DND-41 (cell line): Measurements from ENCODE around the gene NIPAL3.

Experiments used
- ATAC-seq: fragments of 200-7000 bp; cut with Tn5 transposase; 3 replicates; pipeline ENCODE4 v1.9.1; 2021; ENCODE audit warnings: low read depth; ENCODE audit not compliant: insufficient read depth
- DNase-seq: peaks from one replicate; pipeline ENCODE4 v3.0.0-alpha.2; 2020
- H2AFZ ChIP-seq: 2 replicates; pipeline ENCODE4 v1.6.0; 2012; ENCODE audit warnings: low read depth, low read length
- H3K27ac ChIP-seq: 2 replicates; pipeline ENCODE4 v1.5.1; 2012; ENCODE audit warnings: low read length, inconsistent platforms
- H3K27me3 ChIP-seq: fragments of 200-600 bp; sonication (generic); 2 replicates; pipeline ENCODE4 v1.6.0; 2012; ENCODE audit warnings: low read length, mild to moderate bottlenecking, inconsistent platforms; ENCODE audit not compliant: insufficient read depth, poor library complexity
- H3K36me3 ChIP-seq: 2 replicates; pipeline ENCODE4 v1.5.1; 2012; ENCODE audit warnings: low read length, inconsistent platforms; ENCODE audit not compliant: insufficient read depth
- H3K4me1 ChIP-seq: 2 replicates; pipeline ENCODE4 v1.5.1; 2012; ENCODE audit warnings: mild to moderate bottlenecking, low read length; ENCODE audit not compliant: insufficient read depth
- H3K4me2 ChIP-seq: 2 replicates; pipeline ENCODE4 v1.6.0; 2012; ENCODE audit warnings: mild to moderate bottlenecking, moderate library complexity, low read length, inconsistent platforms; ENCODE audit not compliant: insufficient read depth
- H3K4me3 ChIP-seq, 2 experiments: fragments of 200-600 bp in 1 of 2; shearing (Covaris generic) in 1 of 2; 2 replicates each; pipeline ENCODE4 v1.5.1; 2012 to 2016; ENCODE audit warnings: inconsistent platforms in 2 of 2, low read length in 2 of 2, mild to moderate bottlenecking in 2 of 2, low read depth in 1 of 2, moderate library complexity in 1 of 2
- H3K79me2 ChIP-seq: 2 replicates; pipeline ENCODE4 v1.6.0; 2012; ENCODE audit warnings: low read length, inconsistent platforms; ENCODE audit not compliant: insufficient read depth
- H3K9ac ChIP-seq: 2 replicates; pipeline ENCODE4 v1.6.0; 2012; ENCODE audit warnings: low read depth, mild to moderate bottlenecking, inconsistent platforms, low read length, moderate library complexity
- H3K9me3 ChIP-seq: 2 replicates; pipeline ENCODE4 v1.5.1; 2012; ENCODE audit warnings: low read length, moderate library complexity, mild to moderate bottlenecking, inconsistent platforms; ENCODE audit not compliant: insufficient read depth, severe bottlenecking
- H4K20me1 ChIP-seq: 2 replicates; pipeline ENCODE4 v1.6.0; 2012; ENCODE audit warnings: low read length; ENCODE audit not compliant: insufficient read depth
- CTCF ChIP-seq: IDR thresholded peaks from 2 replicates; pipeline ENCODE4 v1.5.1; 2012; ENCODE audit warnings: borderline replicate concordance, low read length, moderate library complexity, mild to moderate bottlenecking; ENCODE audit not compliant: poor library complexity, severe bottlenecking; ENCODE audit errors: extremely low read depth
- EZH2 ChIP-seq: IDR thresholded peaks from 3 replicates; pipeline ENCODE4 v1.6.1; 2012; ENCODE audit warnings: borderline replicate concordance, low read depth, mild to moderate bottlenecking, moderate library complexity, low read length, inconsistent platforms; ENCODE audit not compliant: severe bottlenecking

Gene NIPAL3

GRCh38 chr1:24409535-24409934 is 6.1 kb upstream of the NIPAL3 start:
- H3K4me2 ChIP-seq = no peak overlapping the region
- H3K9me3 ChIP-seq = peaks cover 5% of the 10 kb centered on the region
- H3K9ac ChIP-seq = no peak overlapping the region
- no peak for ATAC-seq
- H2AFZ ChIP-seq = no peak overlapping the region
- H3K27ac ChIP-seq = no peak overlapping the region
- TF ChIP-seq CTCF (no peak), EZH2 (no peak)
- H4K20me1 ChIP-seq = no peaks in the 10 kb centered on the region
- no peaks in the 10 kb centered on the region for H3K36me3 ChIP-seq
- no peak overlapping the region for H3K4me3 ChIP-seq
- no peaks in the 10 kb centered on the region for H3K4me1 ChIP-seq
- no peaks in the 10 kb centered on the region for H3K79me2 ChIP-seq
- H3K27me3 ChIP-seq = peaks cover 36% of the 10 kb centered on the region
- no peak for DNase-seq

- H3K9ac ChIP-seq = no peak overlapping the region
- H3K27ac ChIP-seq = no peak overlapping the region
- H3K79me2 ChIP-seq = no peaks in the 10 kb centered on the region
- no peak overlapping the region for H3K4me3 ChIP-seq
- peaks cover 33% of the 10 kb centered on the region for H3K27me3 ChIP-seq
- peaks cover 4% of the 10 kb centered on the region; the same call in 1 of the 2 replicates for H3K4me1 ChIP-seq
- DNase-seq (no peak), ATAC-seq (no peak)
- no peak overlapping the region for H2AFZ ChIP-seq
- no peak for TF ChIP-seq CTCF
- TF ChIP-seq EZH2 = no peak
- no peak overlapping the region for H3K4me2 ChIP-seq
- no peaks in the 10 kb centered on the region for H4K20me1 ChIP-seq
- H3K36me3 ChIP-seq = no peaks in the 10 kb centered on the region
- H3K9me3 ChIP-seq = peaks cover 5% of the 10 kb centered on the region
Measured at GRCh38 chr1:24410750-24411149, 4.9 kb upstream of the NIPAL3 start.

- peaks cover 5% of the 10 kb centered on the region for H3K9me3 ChIP-seq
- TF ChIP-seq CTCF = no peak
- no peak for TF ChIP-seq EZH2
- no peak overlapping the region for H3K4me2 ChIP-seq
- no peak overlapping the region for H3K27ac ChIP-seq
- no peak overlapping the region for H3K9ac ChIP-seq
- no peaks in the 10 kb centered on the region for H4K20me1 ChIP-seq
- no peak overlapping the region for H3K4me3 ChIP-seq
- DNase-seq (no peak), ATAC-seq (no peak)
- peaks cover 17% of the 10 kb centered on the region for H3K4me1 ChIP-seq
- H3K79me2 ChIP-seq = no peaks in the 10 kb centered on the region
- H3K27me3 ChIP-seq = peaks cover 23% of the 10 kb centered on the region
- H3K36me3 ChIP-seq = no peaks in the 10 kb centered on the region
- H2AFZ ChIP-seq = no peak overlapping the region
Measured at GRCh38 chr1:24411963-24412362, 3.6 kb upstream of the NIPAL3 start.

GRCh38 chr1:24412408-24412807 is 3.2 kb upstream of the NIPAL3 start:
- H3K27me3 ChIP-seq = peaks cover 22% of the 10 kb centered on the region
- H3K36me3 ChIP-seq = no peaks in the 10 kb centered on the region
- no peaks in the 10 kb centered on the region for H3K79me2 ChIP-seq
- no peak overlapping the region for H2AFZ ChIP-seq
- TF ChIP-seq CTCF = no peak
- no peak for TF ChIP-seq EZH2
- H3K4me1 ChIP-seq = peaks cover 21% of the 10 kb centered on the region
- no peaks in the 10 kb centered on the region for H4K20me1 ChIP-seq
- no peak overlapping the region for H3K27ac ChIP-seq
- H3K4me2 ChIP-seq = no peak overlapping the region
- no peak for DNase-seq
- no peak overlapping the region for H3K9ac ChIP-seq
- H3K4me3 ChIP-seq = no peak overlapping the region
- peaks cover 5% of the 10 kb centered on the region for H3K9me3 ChIP-seq
- ATAC-seq = no peak
